ENCODE data around the gene FBH1.
"Not testable (repeated sequence)": the region's sequence is repeated elsewhere in the genome, so short reads cannot be mapped to it uniquely, and the experiment has no call there.

The FBH1 gene

GRCh38 chr10:5906651-5907050, 16.6 kb downstream of the FBH1 start:
- no peak overlapping the region for H3K4me2 ChIP-seq (ENCODE audit: insufficient read depth, low read length)
- peaks cover 23% of the 10 kb centered on the region for H3K79me2 ChIP-seq (ENCODE audit: insufficient read depth, low read length)
- 0 out of 2 replicates have a peak, but pooled peaks cover 9% of the 10 kb centered on the region for H4K20me1 ChIP-seq (ENCODE audit: insufficient read depth, low read length)

GRCh38 chr10:5908676-5909075, 18.6 kb downstream of the FBH1 start:
- H3K27ac ChIP-seq (ENCODE audit: low read length); H3K9me3 ChIP-seq (ENCODE audit: insufficient read depth, low read length, severe bottlenecking); H3K4me1 ChIP-seq (ENCODE audit: insufficient read depth, low read length); ATAC-seq (ENCODE audit: insufficient read depth, low read depth); H2AFZ ChIP-seq (ENCODE audit: low read depth, low read length); H4K20me1 ChIP-seq (ENCODE audit: insufficient read depth, low read length); H3K4me3 ChIP-seq (ENCODE audit: low read depth in 1 of 2, low read length in 2 of 2); H3K4me2 ChIP-seq (ENCODE audit: insufficient read depth, low read length); H3K9ac ChIP-seq (ENCODE audit: low read depth, low read length); DNase-seq; H3K27me3 ChIP-seq (ENCODE audit: insufficient read depth, low read length, poor library complexity): not testable (repeated sequence)
- peaks cover 13% of the 10 kb centered on the region for H3K79me2 ChIP-seq (ENCODE audit: insufficient read depth, low read length)
- H3K36me3 ChIP-seq (ENCODE audit: insufficient read depth, low read length): peaks cover 62% of the 10 kb centered on the region

More at GRCh38 chr10:5906651-5907050, 16.6 kb downstream of the FBH1 start:
- Histone ChIP-seq H3K9me3 (ENCODE audit: insufficient read depth, low read length, severe bottlenecking) (no peaks in the 10 kb centered on the region), H3K4me1 (ENCODE audit: insufficient read depth, low read length) (no peaks in the 10 kb centered on the region), H3K27ac (ENCODE audit: low read length) (no peak overlapping the region), H2AFZ (ENCODE audit: low read depth, low read length) (no peak overlapping the region), H3K9ac (ENCODE audit: low read depth, low read length) (no peak overlapping the region), H3K36me3 (ENCODE audit: insufficient read depth, low read length) (peaks cover 45% of the 10 kb centered on the region), H3K4me3 (ENCODE audit: low read depth in 1 of 2, low read length in 2 of 2) (no peak overlapping the region), H3K27me3 (ENCODE audit: insufficient read depth, low read length, poor library complexity) (no peaks in the 10 kb centered on the region)
- ATAC-seq (ENCODE audit: insufficient read depth, low read depth): no peak
- TF ChIP-seq EZH2 (IDR thresholded peaks at IDR 0.05; ENCODE audit: borderline replicate concordance, low read depth, low read length, severe bottlenecking) (no peak), CTCF (IDR thresholded peaks at IDR 0.05; ENCODE audit: borderline replicate concordance, extremely low read depth, low read length, poor library complexity, severe bottlenecking) (no peak)
- DNase-seq: no peak

- H3K27ac ChIP-seq (ENCODE audit: low read length): no peak overlapping the region
- H2AFZ ChIP-seq (ENCODE audit: low read depth, low read length): no peak overlapping the region
- H3K79me2 ChIP-seq (ENCODE audit: insufficient read depth, low read length): peaks cover 3% of the 10 kb centered on the region; the same call in 1 of the 2 replicates
- no peak for DNase-seq
- no peak for ATAC-seq (ENCODE audit: insufficient read depth, low read depth)
- no peaks in the 10 kb centered on the region for H3K4me1 ChIP-seq (ENCODE audit: insufficient read depth, low read length)
- no peaks in the 10 kb centered on the region for H3K9me3 ChIP-seq (ENCODE audit: insufficient read depth, low read length, severe bottlenecking)
- peaks cover 80% of the 10 kb centered on the region for H3K36me3 ChIP-seq (ENCODE audit: insufficient read depth, low read length)
- H3K9ac ChIP-seq (ENCODE audit: low read depth, low read length): no peak overlapping the region
- no peak overlapping the region for H3K4me2 ChIP-seq (ENCODE audit: insufficient read depth, low read length)
- H3K27me3 ChIP-seq (ENCODE audit: insufficient read depth, low read length, poor library complexity): no peaks in the 10 kb centered on the region
- H3K4me3 ChIP-seq (ENCODE audit: low read depth in 1 of 2, low read length in 2 of 2): no peak overlapping the region
- TF ChIP-seq EZH2 (IDR thresholded peaks at IDR 0.05; ENCODE audit: borderline replicate concordance, low read depth, low read length, severe bottlenecking): no peak
- no peak for TF ChIP-seq CTCF (IDR thresholded peaks at IDR 0.05; ENCODE audit: borderline replicate concordance, extremely low read depth, low read length, poor library complexity, severe bottlenecking)
- peaks cover 9% of the 10 kb centered on the region; the same call in 1 of the 2 replicates for H4K20me1 ChIP-seq (ENCODE audit: insufficient read depth, low read length)
Measured at GRCh38 chr10:5910323-5911100, 20.5 kb downstream of the FBH1 start.

- peaks cover 80% of the 10 kb centered on the region for H3K36me3 ChIP-seq (ENCODE audit: insufficient read depth, low read length)
- no peak for DNase-seq
Measured at GRCh38 chr10:5911670-5912069, 21.6 kb downstream of the FBH1 start.

More at GRCh38 chr10:5911670-5912069, 21.6 kb downstream of the FBH1 start:
- Histone ChIP-seq H3K9ac (ENCODE audit: low read depth, low read length) (no peak overlapping the region), H2AFZ (ENCODE audit: low read depth, low read length) (no peak overlapping the region), H4K20me1 (ENCODE audit: insufficient read depth, low read length) (peaks cover 4% of the 10 kb centered on the region; the same call in 1 of the 2 replicates), H3K4me3 (ENCODE audit: low read depth in 1 of 2, low read length in 2 of 2) (no peak overlapping the region), H3K27ac (ENCODE audit: low read length) (no peak overlapping the region), H3K4me1 (ENCODE audit: insufficient read depth, low read length) (no peaks in the 10 kb centered on the region), H3K79me2 (ENCODE audit: insufficient read depth, low read length) (0 out of 2 replicates have a peak, but pooled peaks cover 2% of the 10 kb centered on the region), H3K27me3 (ENCODE audit: insufficient read depth, low read length, poor library complexity) (no peaks in the 10 kb centered on the region), H3K9me3 (ENCODE audit: insufficient read depth, low read length, severe bottlenecking) (no peaks in the 10 kb centered on the region), H3K4me2 (ENCODE audit: insufficient read depth, low read length) (no peak overlapping the region)
- TF ChIP-seq CTCF (IDR thresholded peaks at IDR 0.05; ENCODE audit: borderline replicate concordance, extremely low read depth, low read length, poor library complexity, severe bottlenecking) (no peak), EZH2 (IDR thresholded peaks at IDR 0.05; ENCODE audit: borderline replicate concordance, low read depth, low read length, severe bottlenecking) (no peak)
- no peak for ATAC-seq (ENCODE audit: insufficient read depth, low read depth)

Measured in DND-41 (cell line).